SIG-M5 treated with dmso at 0.1 percent for 504 hours (cell line): ENCODE results near the gene CHKA.

Experiments
- DNase-seq: peaks from one replicate; lab custom pipeline; 2025; ENCODE audit not compliant: unreplicated experiment; lab: John Stamatoyannopoulos, UW

The CHKA gene

DNA sequence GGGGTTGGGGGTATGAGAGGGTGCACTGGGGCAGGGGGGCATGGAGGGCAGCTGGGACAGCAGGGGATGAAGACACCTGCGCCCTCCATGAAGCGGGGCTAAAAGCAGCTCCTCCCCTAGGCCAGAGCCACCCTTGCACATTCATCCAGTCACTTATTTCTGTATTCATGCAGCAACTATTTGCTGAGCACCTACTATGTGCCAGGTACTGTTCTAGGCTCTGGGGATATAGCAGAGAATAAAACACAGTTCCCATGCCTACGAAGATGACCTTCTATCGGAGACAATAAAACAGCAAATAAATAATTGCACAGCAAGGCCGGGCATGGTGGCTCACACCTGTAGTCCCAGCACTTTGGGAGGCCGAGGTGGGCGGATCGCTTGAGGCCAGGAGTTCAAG lies 105.7 kb downstream of the CHKA start:
- DNase-seq = no peak

DNA sequence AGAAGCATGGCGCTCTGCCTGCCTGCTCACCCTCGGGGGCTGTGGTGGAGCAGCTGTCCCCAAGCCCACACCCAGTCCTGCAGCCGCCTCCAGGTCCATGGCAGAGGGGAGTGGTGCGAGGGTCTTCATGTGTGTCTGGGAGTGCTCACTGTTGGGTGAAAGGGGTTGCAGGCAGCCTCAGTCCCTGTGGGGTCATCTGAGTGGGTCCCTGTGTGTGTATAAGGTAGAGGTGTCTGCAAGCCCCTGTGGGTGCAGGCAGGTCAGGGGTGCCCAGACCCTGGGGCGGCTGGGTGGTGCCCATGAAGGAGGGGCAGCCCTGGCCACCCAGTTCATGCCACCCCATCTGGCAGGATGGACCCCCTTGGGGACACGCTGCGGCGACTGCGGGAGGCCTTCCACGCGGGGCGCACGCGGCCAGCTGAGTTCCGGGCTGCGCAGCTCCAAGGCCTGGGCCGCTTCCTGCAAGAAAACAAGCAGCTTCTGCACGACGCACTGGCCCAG lies 106.2 kb downstream of the CHKA start:
- DNase-seq = no peak

DNA sequence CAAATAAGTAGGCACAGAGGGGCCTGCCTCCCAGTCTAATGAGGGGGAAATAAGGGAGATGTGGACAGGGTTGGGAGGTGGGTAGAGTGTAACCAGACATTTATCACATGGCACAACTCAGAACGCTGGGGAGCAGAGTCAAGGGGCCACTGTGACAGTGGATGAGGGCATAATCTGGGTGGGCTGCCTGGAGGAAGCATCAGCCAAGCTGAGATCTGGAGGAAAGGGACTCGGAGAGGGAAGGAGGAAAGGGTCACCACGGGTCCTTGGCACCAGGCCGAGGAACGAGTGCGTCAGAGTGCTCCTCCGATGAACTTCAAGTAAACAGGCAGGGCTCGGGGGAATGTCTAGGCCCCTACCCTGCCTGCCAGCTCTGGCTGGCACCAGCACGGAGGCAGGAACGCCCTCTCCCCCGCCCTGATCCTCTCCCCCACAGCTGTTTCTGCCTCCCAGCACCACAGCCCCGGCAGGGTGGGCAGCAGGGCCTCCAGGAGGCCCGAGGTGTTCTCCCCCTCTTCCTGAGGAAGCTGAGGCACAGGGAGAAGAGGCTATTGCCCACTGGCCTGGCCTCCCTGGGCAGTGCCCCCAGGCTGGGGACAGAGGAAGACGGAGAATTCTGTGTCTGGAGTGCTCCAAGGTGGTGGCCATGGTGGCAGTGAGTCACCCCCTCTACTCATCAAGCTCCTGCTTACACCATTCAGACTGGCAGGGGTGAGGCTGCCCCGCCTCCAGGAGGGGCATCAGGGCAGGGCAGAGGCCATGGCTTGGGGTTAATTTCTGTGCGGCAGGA lies 106.8 kb downstream of the CHKA start:
- DNase-seq = no peak

DNA sequence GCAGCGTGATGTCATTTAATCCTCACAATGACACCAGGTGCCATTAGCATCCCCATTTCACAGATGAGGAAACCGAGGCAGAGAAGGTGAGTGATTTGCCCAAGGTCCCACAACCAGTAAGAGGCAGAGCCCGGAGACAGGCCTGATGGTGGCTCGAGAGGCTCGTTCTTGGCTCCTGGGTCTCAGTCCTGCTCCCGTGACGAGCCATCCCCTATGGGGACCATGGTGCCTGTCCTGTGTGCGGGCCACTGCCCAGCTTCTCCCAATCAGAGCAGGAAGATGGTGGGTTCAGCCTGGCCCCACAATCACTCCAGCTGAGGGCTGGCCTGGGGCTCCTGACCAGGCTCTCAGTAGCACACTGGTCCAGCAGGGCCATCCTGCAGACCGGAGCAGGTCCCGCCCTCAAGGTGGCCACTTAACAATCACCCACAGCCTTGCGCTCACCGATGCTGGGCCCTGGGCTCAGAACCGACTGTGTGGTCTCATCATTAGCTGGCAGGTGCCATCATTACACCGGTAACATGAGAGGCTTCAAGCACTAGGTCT lies 107.5 kb downstream of the CHKA start:
- no peak for DNase-seq

DNA sequence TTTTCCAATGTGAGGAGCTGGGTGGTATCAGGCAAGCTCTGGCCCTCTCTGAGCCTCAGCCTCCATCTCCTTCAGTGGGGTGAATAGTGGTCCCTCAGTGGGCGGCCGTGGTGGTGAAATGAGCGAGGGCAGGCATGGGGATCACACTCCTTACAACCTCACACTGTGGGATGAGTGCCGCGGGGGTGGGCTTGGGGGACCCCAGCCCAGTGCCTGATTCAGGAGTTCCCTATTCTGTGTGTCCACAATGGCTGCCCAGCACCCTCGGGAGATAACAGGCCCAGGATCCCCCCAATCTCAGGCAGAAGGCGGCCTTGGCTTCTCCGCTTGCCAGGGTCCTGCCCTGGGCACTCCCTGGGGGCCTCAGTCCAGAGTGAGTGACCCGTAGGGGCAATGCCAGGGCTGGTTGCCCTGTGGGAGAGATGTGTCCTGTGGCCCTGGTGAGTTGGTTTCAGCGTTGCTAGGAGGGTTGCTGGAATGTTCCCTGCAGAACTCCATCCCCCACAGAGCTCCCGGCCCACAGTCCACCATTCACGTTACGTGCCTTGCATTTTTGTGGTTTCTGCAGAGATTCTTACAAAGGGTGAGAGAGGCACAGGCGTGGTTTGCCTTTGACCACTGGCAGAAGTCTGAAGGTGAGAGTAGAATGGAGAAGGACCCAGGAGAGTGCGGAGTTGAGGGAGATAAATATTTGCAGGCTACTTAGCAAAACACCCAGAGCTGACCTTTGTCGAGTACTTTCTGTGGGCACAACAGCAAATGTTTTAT lies 108.2 kb downstream of the CHKA start:
- DNase-seq = peak; percentile 47

DNA sequence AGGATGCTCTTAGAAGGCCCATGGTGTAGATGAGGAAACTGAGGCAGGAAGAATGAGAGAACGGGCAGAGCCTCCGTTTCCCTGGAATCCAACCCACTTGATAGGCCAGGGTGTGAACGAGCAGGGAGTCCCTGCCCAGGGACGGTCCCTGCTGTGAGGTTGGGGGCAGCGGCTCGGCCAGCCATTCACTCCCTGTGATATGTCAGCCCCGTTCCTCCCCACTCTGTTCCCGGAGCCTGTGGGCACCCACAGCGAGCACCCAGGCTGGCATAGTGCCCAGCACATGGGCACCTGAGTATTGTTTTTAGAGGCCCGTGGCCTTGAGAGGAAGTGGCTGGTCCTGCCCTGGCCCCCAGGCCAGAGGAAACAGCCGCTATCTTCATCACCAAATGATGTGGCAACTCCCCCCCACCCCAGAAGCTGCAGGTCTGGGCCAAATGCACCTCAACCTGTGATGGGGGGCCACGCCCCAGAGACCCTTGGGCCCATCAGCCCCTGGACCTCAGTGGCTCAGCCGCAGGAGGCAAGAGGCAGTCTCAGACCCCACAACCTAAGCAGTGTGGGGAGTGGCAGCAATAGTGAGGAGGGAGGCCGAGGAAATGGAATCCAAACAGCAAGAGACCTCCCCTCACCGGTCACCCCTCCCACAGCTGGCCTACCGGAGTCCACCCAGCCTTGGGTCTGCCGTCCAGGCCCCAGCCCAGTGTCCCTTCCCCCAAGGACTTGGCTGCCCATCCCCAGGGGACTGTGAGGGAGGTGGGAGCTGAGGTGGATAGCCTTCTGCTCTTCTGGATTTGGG lies 108.9 kb downstream of the CHKA start:
- no peak for DNase-seq

DNA sequence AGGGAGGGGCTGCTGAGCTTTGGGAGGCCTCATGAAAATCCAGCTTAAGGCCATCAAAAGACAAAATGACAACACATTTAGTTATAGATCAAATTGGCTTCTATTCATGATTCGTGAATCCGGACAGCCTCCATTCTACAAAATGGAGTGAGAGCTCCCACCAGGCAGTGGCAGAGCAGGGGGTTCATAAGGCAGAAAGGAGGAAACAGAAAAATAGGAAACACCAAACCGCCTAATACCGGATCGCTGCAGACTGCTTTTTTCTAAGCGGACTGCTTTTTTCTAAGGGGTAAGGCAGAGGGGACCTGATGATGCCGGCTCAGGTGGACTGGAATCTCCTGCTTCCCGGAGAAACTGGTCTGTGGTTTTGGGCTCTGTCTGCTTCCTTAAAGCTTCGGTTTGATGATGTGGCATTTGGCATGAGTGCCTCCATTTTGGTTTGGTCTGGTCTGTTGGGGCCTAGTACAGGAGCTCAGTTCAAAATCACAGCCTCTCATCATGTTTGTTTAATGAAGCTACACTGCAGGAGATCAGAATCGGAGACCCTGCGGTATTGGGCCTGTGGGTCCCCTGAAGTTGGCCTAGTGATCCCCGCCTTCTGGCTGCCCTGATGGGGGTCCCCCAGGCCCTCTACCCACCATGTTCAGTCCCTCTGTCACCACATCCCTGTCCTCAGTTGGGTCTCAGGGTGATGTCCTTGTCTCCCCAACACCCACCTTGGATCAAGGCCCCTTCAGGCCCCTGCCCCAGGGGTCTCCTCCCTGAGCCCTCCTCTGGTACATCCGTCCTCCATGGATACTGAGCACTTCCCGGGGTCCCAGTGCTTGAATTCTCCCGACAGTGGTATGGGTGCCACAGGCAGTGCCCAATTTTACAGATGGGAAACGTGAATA lies 109.9 kb downstream of the CHKA start:
- DNase-seq = peak; percentile 51

DNA sequence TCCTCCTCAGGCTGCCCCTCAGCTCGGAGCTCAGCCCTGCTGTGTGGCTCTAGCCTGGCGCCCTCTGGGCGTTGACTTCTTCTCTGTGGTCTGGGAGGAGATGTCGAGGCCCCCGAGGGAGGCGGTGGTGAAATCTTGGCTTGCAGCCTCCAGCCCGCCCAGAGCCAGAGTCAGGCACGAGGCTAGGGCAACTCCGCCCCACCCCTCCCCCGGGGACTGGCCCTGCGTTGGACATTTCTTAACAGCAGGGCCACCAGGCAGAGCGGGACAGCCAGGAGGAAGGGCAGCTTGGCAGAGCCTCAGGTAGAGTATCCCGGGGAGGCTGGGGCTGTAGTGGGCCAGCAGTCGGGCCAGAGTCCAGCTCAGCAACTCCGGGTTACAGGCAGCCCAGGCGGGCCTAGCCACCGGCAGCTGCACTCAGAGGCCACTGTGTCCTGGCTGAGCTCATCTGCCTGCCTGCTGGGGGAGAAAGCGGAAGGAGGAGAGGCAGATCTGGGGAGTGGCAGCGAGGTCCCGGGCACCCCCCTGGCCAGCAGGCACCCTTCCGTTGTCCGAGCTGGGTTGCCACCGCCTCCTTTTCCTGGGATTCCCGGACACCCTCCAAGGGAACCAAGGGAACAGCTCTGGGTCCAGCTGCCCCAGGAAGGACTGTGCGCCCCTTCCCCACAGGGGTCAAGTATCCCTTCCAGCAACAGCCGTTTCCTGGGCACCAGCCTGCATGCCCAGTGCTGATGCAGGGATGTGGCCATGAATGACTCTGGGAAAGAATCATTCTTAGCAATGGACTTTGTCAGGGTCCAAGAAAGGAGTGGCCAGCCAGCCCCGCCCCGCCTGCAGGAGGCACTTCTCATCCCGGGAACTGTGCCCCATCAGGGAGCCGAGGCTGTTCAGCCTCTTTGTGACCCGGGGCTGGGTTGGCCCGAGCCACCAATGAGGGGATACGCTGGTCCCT lies 110.8 kb downstream of the CHKA start, which contains the start of gene ALDH3B1:
Gene ALDH3B1 (plus strand): TSS at position 238 of the 952 bp plus-strand sequence. CDS start 4,971 bp downstream, outside the sequence.
- DNase-seq = peak; percentile 91

DNA sequence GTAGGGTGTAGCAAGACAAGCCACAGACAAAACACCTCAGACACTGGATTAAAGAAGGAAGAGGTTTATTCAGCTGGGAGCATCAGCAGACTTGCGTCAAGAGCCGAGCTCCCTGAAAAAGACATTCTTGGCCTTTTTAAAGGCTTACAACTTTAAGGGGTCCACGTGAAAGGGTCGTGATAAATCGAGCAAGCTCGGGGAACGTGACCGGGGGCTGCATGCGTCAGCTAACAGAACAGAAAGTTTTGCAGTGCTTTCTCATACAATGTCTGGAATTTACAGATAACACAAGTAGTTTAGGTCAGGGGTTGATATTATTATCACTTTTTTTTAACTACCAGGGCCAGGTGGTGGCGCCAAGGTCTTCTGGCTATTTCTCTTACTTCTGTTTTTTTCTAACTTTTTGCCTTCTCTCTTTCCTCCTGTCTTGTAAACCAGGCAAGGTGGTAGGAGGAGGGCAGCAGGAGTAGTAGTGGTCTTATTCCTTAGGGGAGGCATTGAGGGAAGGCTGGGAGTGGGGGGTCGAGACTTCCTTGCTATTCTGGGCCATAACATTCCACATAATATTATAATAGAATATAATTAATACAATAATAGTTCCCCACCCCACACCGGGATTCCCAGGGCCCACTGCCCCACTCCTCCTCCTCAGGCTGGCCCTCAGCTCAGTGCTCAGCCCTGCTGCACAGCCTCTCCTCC lies 111.6 kb downstream of the CHKA start:
- DNase-seq = peak; percentile 51

DNA sequence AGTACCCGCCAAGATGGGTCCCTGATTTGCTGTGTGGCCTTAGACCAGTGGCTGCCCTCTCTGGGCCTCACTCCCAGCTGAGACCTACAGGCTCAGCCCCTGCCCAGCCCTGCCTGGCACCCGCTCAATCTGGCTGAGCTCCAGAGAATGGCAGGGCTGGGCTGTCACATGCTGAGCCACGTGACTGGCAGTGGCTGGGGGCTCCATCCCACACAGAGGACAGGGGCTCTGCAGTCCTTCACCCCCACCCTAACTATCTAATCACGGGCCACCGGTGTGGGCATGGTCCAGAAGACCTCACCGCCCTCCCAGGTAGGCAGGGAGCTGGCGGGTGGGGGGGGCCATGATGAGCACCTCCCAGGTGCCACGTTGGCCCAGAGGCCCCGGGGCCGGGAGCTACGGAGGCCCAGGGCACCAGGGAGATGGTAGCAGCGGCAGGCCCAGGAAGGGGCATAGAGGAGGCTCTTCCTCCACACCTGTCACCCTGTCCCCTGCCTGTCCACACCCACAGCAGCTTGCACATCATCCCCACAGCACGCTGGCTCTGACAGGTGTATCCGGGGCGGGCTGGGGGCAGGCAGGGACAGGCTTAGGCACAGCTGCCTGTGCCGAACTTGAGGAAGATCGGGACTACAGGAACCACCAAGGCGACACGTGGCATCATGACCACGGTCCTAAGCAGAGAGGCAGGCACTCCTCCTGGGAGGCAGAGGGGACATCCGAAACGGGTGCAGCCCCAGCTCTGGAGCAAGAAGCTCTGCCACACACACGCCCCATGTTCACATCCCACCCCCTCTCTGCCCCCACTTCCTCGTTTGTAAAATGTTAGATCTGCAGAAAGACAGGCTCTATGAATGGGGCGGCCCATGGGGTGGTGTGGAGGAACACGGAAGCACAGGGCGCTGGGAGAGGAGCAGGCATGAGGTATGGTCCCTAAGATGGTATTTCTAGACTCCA lies 112.5 kb downstream of the CHKA start:
- DNase-seq = peak; percentile 78

DNA sequence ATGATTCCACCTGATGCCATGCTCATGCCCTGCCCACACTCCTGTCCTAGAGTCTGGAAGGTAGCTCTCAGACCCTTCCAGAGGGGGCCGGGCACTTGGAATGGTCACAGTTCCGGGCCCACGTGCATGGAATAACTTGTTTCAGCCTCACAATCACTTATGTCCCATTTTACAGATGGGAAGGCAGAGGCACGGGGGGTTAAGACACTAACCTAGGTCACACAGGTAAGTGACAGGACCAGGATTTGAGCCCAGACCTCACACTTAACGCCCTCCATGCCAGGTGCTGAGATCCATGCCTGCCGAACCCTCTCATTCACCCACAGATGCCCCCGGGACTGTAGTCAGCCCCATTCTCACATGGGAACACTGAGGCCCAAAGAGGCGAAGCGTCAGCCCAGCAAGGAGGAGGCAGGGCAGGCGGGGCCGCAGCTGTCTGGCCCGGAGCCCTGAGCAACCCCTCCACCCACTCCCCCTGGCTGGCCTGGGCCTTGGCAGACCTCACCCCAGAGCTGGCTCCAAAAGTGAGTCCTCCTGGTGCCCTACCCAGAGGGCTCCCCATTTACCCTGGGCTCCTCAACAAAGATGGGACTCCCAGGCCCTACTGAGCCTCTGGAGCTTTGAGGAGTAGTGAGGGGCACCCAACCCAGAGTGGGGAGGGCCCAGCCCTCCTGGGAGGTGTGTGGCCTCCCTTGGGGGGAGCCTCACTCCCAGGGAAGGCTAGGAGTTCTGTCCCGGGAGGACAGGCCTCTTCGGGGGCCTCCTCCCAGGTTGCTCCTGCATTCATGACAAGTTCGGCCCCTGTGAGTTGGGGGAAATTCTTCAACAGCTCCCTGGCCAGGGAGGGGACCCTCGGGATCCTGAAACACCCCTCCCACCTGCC lies 113.4 kb downstream of the CHKA start:
- DNase-seq = no peak

DNA sequence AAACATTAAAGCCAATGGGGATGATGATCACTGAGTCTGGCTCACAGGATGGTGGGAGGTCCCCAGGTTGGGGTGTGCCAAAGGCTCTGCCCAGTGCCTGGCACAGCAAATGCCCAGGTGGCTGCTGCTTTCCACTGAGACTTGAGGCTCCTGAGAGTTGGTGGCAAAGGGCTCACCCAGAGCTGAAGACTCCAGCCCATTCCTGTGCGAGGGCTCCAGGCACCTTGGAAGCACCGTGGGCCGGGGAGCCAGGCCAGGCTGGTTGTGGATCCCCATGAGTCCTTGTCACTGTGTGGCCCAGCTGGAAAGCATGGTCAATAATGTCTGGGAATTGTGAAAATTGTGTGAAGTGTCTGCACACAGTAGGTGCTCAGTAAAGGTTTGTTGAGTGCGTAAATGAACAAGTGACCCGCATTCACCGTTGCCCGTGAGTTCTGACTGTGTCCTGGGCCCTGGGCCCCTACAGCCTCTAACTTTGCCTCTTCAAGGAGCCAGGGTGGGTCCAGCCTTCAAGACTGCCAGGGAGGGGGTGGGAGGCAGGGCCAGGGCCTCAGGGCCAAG lies 114.5 kb downstream of the CHKA start:
- DNase-seq = no peak

DNA sequence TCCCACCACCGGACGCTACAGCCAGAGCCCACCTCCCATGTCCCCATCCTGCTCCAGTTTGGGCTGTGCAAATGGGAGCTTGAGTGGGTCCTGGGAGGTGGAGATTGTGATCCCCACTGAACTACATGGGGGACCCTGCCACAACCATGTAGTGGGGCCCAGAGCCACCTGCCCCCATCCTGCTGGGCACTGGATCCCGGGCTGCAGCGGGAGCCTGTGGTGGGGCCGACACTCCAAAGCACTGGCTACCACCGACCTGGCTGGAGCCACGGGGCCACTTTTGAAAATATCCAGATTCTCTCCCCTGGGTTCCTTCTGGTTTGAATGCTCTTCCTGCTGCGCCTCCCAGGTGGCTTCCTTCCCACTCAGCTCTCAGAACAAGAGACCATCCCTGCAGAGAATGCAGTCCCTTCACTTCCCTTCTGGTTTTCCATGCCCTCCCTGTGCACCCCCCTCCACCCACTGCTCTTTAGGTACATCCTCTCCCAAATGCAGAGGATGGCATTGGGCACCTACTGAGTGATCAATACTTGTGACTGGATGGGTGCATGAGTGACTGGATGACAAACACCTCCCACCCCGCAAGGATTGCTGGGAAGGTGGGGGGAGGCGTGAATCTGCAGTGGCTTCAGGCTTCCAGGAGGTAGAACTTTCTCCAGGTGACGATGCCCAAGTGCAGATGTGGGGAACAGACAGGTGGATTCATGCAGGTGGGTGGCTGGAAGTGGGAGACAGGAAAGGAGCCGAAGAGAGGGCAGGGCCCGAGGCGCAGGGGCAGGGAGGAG lies 116.4 kb downstream of the CHKA start:
- no peak for DNase-seq

DNA sequence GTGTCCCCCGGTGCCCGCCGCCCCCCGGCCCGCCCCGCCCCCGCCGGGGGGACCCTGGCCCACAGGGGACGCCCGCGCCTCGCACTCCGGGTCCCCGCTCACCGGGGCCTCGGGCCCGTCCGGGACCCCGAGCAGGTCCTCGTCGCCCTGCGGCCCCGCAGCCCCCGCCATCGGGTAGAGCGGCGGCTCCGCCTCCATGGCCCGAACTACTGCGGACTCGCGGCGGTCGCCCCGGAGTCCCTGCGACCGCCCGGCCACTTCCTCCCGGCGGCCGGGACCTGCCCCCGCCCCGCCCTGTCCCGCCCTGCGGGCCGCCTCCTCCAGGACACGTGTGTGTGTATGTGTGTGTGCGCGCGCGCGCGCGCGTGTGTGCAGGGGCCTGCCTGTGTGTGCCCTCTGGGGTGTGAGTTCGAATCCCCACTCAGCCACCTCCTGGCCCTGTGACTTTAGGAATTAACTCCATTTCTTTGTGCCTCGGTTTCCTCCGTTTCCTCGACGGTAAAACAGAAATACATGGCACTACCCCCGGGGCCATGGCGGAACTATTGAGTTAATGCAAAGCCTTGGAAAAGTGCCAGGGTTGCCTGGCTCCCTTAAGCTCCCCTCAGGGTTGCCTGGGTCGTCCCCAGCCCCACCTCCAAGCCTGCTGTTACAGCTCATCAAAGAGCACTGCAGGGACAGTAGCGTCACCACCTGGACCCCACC lies 117.2 kb downstream of the CHKA start, which contains the start of gene UNC93B1:
Gene UNC93B1 (minus strand): TSS at position 252 of the 705 bp plus-strand sequence. CDS start 54 bp downstream, at position 198.
- peak; percentile 79 for DNase-seq
